Endothelial cell of umbilical vein (primary cell): ENCODE data around the gene SFTPB. TPM values are rescaled to one million over a fixed set of nuclear protein-coding genes. Genes with fewer than 3 reads are reported as not detected.

ENCODE experiments used
- BruUV-seq: library from RNA; stranded (reverse); fragments of 400-500 nt; replicated peaks from 2 replicates; lab custom pipeline; 2021; lab: Mats Ljungman, UMichigan
- CTCF ChIA-PET: fragments of 300-600, 350-600 bp; sonication (Branson Sonifier 250); formaldehyde crosslinking; loops from one replicate; lab custom pipeline; 2021; ENCODE audit warnings: antibody characterized with exemption, inconsistent platforms; lab: Charles Lee
- POLR2A ChIA-PET: fragments of 300-600, 350-600 bp; sonication (Branson Sonifier 250); formaldehyde crosslinking; loops from one replicate; lab custom pipeline; 2021; ENCODE audit warnings: antibody characterized with exemption, inconsistent platforms; lab: Charles Lee
- DNase-seq: peaks from one replicate; pipeline ENCODE4 v3.0.0-alpha.2; 2011; ENCODE audit warnings: low read depth, low spot score
- FAIRE-seq: peaks from 2 replicates; lab custom pipeline; 2011; peaks lifted over from hg19 to GRCh38; lab: Jason Lieb, UNC
- H2AFZ ChIP-seq: 2 replicates; pipeline ENCODE4 v1.6.0; 2012; ENCODE audit warnings: low read depth, low read length, control low read depth, inconsistent platforms
- H3K27ac ChIP-seq: 2 replicates; pipeline ENCODE4 v1.5.1; 2011; ENCODE audit warnings: low read depth, mild to moderate bottlenecking, control low read depth, low read length, moderate library complexity; ENCODE audit not compliant: insufficient read depth
- H3K27me3 ChIP-seq, 2 experiments: 2 replicates each; pipeline versions ENCODE4 v1.6.0 to v1.6.1; 2011; ENCODE audit warnings: low read length in 2 of 2, mixed read lengths in 1 of 2; ENCODE audit not compliant: control insufficient read depth in 2 of 2, insufficient read depth in 2 of 2
- H3K36me3 ChIP-seq, 2 experiments: 2 replicates in 1 of 2; 3 replicates in 1 of 2; pipeline ENCODE4 v1.5.1; 2011; ENCODE audit warnings: low read length in 2 of 2, mild to moderate bottlenecking in 1 of 2, moderate library complexity in 1 of 2; ENCODE audit not compliant: control insufficient read depth in 2 of 2, insufficient read depth in 2 of 2; ENCODE audit errors: extremely low read depth in 1 of 2
- H3K4me1 ChIP-seq: 3 replicates; pipeline ENCODE4 v1.5.1; 2011; ENCODE audit warnings: mild to moderate bottlenecking, low read length; ENCODE audit not compliant: control insufficient read depth, insufficient read depth; ENCODE audit errors: extremely low read depth
- H3K4me2 ChIP-seq: 2 replicates; pipeline ENCODE4 v1.6.1; 2011; ENCODE audit warnings: low read length, control low read depth, mixed read lengths; ENCODE audit not compliant: insufficient read depth
- H3K4me3 ChIP-seq, 3 experiments: fragments of 200-600 bp in 1 of 3; sonication (generic), shearing (Covaris generic) in 1 of 3; replicated peaks in 1 of 3; 2 replicates each; pipeline ENCODE4 v1.5.1; 2011 to 2016; ENCODE audit warnings: control low read depth in 3 of 3, low read length in 3 of 3, mild to moderate bottlenecking in 2 of 3, inconsistent platforms in 1 of 3, low read depth in 1 of 3, moderate library complexity in 1 of 3; ENCODE audit not compliant: insufficient read depth in 1 of 3
- H3K79me2 ChIP-seq: 2 replicates; pipeline ENCODE4 v1.6.0; 2012; ENCODE audit warnings: low read length, inconsistent platforms; ENCODE audit not compliant: control insufficient read depth, insufficient read depth
- H3K9ac ChIP-seq: replicated peaks from 2 replicates; pipeline ENCODE3; 2011; ENCODE audit warnings: low read length, control low read depth; ENCODE audit not compliant: insufficient read depth; ENCODE audit errors: extremely low read depth
- H3K9me1 ChIP-seq: replicated peaks from 3 replicates; pipeline ENCODE4 v1.6.0; 2011; ENCODE audit warnings: mild to moderate bottlenecking, low read length; ENCODE audit not compliant: control insufficient read depth, insufficient read depth; ENCODE audit errors: extremely low read depth
- H3K9me3 ChIP-seq: replicated peaks from 2 replicates; pipeline ENCODE4 v1.5.1; 2012; ENCODE audit warnings: low read length, inconsistent platforms; ENCODE audit not compliant: control insufficient read depth, insufficient read depth
- H4K20me1 ChIP-seq: replicated peaks from 2 replicates; pipeline ENCODE3; 2011; ENCODE audit warnings: mild to moderate bottlenecking, low read length; ENCODE audit not compliant: control insufficient read depth, insufficient read depth; ENCODE audit errors: extremely low read depth
- EZH2 ChIP-seq: IDR thresholded peaks from 2 replicates; pipeline ENCODE4 v1.6.1; 2012; ENCODE audit warnings: borderline replicate concordance, low read depth, mild to moderate bottlenecking, moderate library complexity, low read length, inconsistent platforms; ENCODE audit not compliant: severe bottlenecking
- FOS ChIP-seq: IDR thresholded peaks from 2 replicates; pipeline ENCODE4 v1.6.1; 2011; ENCODE audit warnings: mild to moderate bottlenecking, low read length, moderate library complexity, borderline replicate concordance; ENCODE audit not compliant: insufficient read depth
- GATA2 ChIP-seq: IDR thresholded peaks from 2 replicates; pipeline ENCODE4 v1.7.0; 2011; ENCODE audit warnings: low read depth, mild to moderate bottlenecking, moderate library complexity, mixed read lengths, low read length; ENCODE audit not compliant: insufficient read length, insufficient read depth
- JUN ChIP-seq: IDR thresholded peaks from 2 replicates; pipeline ENCODE4 v1.6.1; 2011; ENCODE audit warnings: borderline replicate concordance, low read depth; ENCODE audit not compliant: insufficient read length, insufficient read depth
- MYC ChIP-seq: IDR thresholded peaks from one replicate; pipeline ENCODE4 v1.6.1; 2011; ENCODE audit warnings: mild to moderate bottlenecking, low read depth, low read length
- POLR2A ChIP-seq: IDR thresholded peaks from 2 replicates; pipeline ENCODE4 v1.6.1; 2012; ENCODE audit warnings: low read depth, mild to moderate bottlenecking, control low read depth, low read length
- POLR2AphosphoS5 ChIP-seq: IDR thresholded peaks from 2 replicates; pipeline ENCODE4 v1.6.1; 2012; ENCODE audit warnings: low read depth, mild to moderate bottlenecking, control low read depth, low read length, moderate library complexity; ENCODE audit not compliant: insufficient read depth
- dilution Hi-C: fragments of 300-500 bp; cut with MboI; formaldehyde crosslinking; loops from one replicate; pipeline ENCODE4 v1.15.0; 2019; ENCODE audit warnings: low sequenced_read_pairs; ENCODE audit not compliant: extremely low pct_ligation_motif_present
- intact Hi-C: fragments of 100-400 bp; cut with micrococcal nuclease; formaldehyde crosslinking; loops from one replicate; pipeline ENCODE4 v1.10.0; 2022
- polyA plus RNA-seq, 4 experiments: library from polyadenylated mRNA; depleted of rRNA in 3 of 4; stranded (reverse) in 3 of 4; unstranded in 1 of 4; fragments of >200 nt; gene quantifications; 2 replicates each; pipeline versions ENCODE4 v1.2.1 to v1.2.3, GENCODE V29; 2011 to 2012; ENCODE audit warnings: missing spikeins in 1 of 4
- total RNA-seq: library from RNA; stranded (reverse); gene quantifications from 2 replicates; pipeline ENCODE4 v1.2.3, GENCODE V29; 2021
- TF ChIP-seq, protein P1 (sequence below): IDR thresholded peaks from 2 replicates; pipeline ENCODE4 v1.6.1; 2011; ENCODE audit not compliant: insufficient read depth, insufficient read length
- TF ChIP-seq, protein P2 (sequence below), 2 donors: IDR thresholded peaks; 1 replicate in 1 of 2; 2 replicates in 1 of 2; pipeline ENCODE4 v1.5.1; 2011; ENCODE audit warnings: low read length in 2 of 2, mild to moderate bottlenecking in 2 of 2, moderate library complexity in 2 of 2, control low read depth in 1 of 2, inconsistent platforms in 1 of 2, low read depth in 1 of 2; ENCODE audit not compliant: insufficient read depth in 1 of 2; ENCODE audit errors: extremely low read depth in 1 of 2

Gene SFTPB
- total and polyA plus RNA-seq, 2 donors (not counting 3 experiments of a cell fraction or from before 2014, with no cell fraction given), result not detected

DNA sequence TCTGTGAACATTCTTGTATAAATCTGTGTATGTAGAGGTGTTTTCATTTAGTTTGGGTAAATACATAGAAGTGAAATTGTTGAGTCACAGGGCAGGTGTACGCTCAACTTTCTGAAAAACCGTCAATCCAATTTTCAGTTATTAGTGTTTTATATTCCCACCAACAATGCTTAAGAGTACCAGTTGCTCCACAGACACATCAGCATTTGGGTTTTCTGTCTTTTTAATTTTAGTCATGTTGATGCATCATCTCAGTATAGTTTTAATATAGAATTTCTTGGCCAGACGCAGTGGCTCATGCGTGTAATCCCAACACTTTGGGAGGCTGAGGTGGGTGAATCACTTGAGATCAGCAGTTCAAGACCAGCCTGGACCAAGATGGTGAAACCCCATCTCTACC lies 22.9 kb upstream of the SFTPB start:
- POLR2A ChIA-PET, result no interaction called here
- intact Hi-C loops, result no loop called here

More for the DNA sequence above, 22.9 kb upstream of the SFTPB start:
- H3K9ac ChIP-seq, result no peak overlapping the region
- H3K79me2 ChIP-seq, result no peaks in the 10 kb centered on the region
- FAIRE-seq (no peak), DNase-seq (no peak)
- no peak overlapping the region for H3K4me2 ChIP-seq
- BruUV-seq, result no TSS peak
- dilution Hi-C loops, result no loop called here
- H2AFZ ChIP-seq, result no peak overlapping the region
- no peak overlapping the region for H3K4me3 ChIP-seq
- H3K4me1 ChIP-seq, result no peaks in the 10 kb centered on the region
- H3K9me1 ChIP-seq, result no peaks in the 10 kb centered on the region
- H4K20me1 ChIP-seq, result no peaks in the 10 kb centered on the region
- no peaks in the 10 kb centered on the region for H3K36me3 ChIP-seq
- no peak for TF ChIP-seq FOS
- TF ChIP-seq, protein P1, sequence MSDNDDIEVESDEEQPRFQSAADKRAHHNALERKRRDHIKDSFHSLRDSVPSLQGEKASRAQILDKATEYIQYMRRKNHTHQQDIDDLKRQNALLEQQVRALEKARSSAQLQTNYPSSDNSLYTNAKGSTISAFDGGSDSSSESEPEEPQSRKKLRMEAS, result no peak
- no peak for TF ChIP-seq POLR2AphosphoS5
- TF ChIP-seq EZH2, result no peak
- TF ChIP-seq, protein P2, sequence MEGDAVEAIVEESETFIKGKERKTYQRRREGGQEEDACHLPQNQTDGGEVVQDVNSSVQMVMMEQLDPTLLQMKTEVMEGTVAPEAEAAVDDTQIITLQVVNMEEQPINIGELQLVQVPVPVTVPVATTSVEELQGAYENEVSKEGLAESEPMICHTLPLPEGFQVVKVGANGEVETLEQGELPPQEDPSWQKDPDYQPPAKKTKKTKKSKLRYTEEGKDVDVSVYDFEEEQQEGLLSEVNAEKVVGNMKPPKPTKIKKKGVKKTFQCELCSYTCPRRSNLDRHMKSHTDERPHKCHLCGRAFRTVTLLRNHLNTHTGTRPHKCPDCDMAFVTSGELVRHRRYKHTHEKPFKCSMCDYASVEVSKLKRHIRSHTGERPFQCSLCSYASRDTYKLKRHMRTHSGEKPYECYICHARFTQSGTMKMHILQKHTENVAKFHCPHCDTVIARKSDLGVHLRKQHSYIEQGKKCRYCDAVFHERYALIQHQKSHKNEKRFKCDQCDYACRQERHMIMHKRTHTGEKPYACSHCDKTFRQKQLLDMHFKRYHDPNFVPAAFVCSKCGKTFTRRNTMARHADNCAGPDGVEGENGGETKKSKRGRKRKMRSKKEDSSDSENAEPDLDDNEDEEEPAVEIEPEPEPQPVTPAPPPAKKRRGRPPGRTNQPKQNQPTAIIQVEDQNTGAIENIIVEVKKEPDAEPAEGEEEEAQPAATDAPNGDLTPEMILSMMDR (IDR thresholded peaks at IDR 0.05; ENCODE audit: extremely low read depth in 1 of 2, insufficient read depth in 1 of 2, low read depth in 1 of 2, low read length in 2 of 2), result no peak
- TF ChIP-seq MYC, result no peak
- no peak for TF ChIP-seq GATA2
- no peak for TF ChIP-seq JUN
- no peak for TF ChIP-seq POLR2A
- peaks cover 0 to 2% of the 10 kb centered on the region in 2 experiments for H3K27me3 ChIP-seq
- H3K27ac ChIP-seq, result no peak overlapping the region
- H3K9me3 ChIP-seq, result no peaks in the 10 kb centered on the region
- CTCF ChIA-PET, result interaction anchor here (3.0 kb wide), 1 partner anchor 17 kb away, joined by 13 read pairs; no protein-coding TSS in a partner anchor
